Measurements from ENCODE around the gene SBSN.
"Not testable (repeated sequence)": the region's sequence is repeated elsewhere in the genome, so short reads cannot be mapped to it uniquely, and the experiment has no call there.

SBSN gene

DNA sequence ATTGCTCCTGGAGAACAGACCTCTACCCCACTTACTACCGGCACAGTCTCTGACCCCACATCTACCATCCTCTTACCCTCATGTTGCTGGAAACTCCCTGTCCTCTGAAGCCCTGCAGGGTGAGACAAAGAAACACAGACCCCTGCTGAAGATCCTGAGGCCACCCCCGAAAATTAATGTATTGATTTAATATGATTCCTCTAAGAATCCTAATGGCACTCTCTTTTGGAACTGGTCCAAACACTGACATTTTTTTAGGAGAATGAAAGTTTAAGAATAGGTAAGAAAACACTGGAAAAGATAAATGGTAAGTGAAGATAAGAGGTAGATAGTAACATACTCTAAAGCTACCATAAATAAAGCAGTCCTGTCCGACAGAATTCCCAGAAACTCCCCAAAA, 20.0 kb downstream of the SBSN start:
- no peak for DNase-seq (ENCODE audit: low spot score)

- DNase-seq (ENCODE audit: low spot score), result no peak
Measured at GRCh38 chr19:35507561-35507960, 20.6 kb downstream of the SBSN start.

GRCh38 chr19:35506011-35506410, 22.1 kb downstream of the SBSN start:
- DNase-seq (ENCODE audit: low spot score), result no peak

GRCh38 chr19:35502751-35503150, 25.4 kb downstream of the SBSN start:
- no peak for DNase-seq (ENCODE audit: low spot score)

GRCh38 chr19:35501684-35502083, 26.4 kb downstream of the SBSN start:
- no peak for DNase-seq (ENCODE audit: low spot score)

GRCh38 chr19:35500611-35501010, 27.5 kb downstream of the SBSN start:
- DNase-seq (ENCODE audit: low spot score), result no peak

DNA sequence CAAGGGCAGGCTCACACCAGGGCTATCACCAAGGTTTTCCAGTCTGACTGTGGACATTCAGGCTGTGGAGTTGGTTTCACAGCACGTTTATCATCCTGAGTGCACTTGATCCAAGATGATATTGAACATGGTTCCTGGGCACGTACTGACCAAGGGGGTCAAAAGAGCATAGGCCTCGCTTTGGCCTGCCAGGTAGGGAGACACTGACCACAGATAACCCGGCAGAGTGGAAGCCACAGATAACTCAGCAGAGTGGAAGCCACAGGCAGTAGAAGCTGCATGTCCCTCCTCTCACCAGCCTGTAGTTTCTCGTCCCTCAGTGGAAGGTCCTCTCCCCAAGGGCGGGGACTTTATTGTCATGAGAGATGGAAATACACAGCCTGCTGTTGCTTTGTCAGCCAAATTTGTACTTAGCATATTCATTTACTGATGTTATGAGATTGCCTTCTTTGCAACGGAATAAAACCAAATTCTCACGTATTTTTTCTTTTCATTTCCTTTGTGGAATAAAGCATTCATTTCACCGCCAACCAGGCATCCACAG, 29.1 kb downstream of the SBSN start:
- no peak for DNase-seq (ENCODE audit: low spot score)

- DNase-seq (ENCODE audit: low spot score), result no peak
Measured at GRCh38 chr19:35498220-35498619, 29.9 kb downstream of the SBSN start.

- DNase-seq (ENCODE audit: low spot score), result no peak
Measured at GRCh38 chr19:35497406-35497805, 30.7 kb downstream of the SBSN start.

DNA sequence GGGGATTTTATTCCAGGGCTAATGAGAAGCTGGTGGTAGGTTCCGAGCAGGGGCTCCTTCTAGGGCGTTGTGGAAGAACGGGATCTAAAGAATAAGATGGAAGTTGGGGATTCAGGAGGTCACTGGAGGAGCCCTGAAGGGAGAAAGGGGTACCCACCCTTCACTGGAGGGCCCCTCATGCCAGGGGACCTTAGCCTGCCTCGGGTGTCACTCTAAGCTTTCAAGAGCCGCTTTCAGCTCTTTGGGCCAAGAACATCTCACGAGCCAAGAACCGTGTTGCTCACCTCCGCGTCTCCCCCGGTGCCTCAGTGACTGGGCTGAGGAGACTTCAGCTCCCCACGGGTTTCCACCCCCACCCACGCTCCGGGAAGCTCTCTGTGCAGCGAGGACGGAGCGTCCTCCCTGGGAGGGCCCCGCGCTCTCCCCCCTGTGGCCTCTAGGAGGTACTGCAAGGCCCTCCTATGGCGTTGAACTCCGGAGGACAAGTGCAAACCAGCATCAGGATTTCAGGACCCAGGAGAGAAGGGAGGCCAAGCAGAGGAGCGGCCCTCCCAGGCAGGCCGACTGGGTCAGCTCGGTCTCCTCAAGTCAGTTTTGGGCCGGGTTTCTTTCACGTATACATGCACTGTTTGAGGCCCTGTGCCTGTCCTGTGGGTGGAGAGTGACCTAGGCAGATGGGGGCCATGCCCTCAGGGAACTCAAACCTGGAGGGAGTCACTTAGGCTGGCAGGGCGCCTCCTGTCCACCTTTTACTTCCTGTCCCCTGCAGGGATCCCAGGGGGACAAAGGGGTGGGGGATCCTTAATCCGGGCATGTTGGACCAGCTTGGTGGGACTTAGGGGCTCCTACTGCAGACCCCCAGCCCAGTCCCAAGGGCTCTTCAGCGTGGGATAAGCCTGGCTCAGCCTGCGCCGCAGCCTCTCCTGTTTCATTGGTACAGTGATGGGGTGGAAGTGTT, 32.7 kb downstream of the SBSN start:
- peak; percentile 92 for DNase-seq (ENCODE audit: low spot score)

DNA sequence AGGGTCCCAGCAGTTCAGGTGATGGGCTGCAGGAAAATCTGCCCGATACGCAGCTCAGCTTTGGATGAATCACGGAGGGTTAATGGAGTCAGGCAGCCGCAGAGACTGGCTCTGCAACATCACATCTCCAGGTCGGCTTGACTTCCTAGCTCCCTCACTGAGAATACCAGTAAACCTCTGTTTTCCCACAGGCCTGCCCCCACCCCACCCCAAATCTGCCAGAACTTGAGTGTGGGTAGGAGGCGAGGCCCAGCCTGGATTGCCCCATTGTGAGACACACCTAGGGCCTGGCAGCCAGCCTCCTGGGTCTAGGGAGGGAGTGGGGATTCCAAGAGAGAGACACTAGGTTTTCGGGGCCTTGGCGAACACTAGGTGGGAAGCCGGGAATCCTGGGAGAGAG, 34.1 kb downstream of the SBSN start:
- no peak for DNase-seq (ENCODE audit: low spot score)

GRCh38 chr19:35491836-35492360, 36.2 kb downstream of the SBSN start:
- no peak for DNase-seq (ENCODE audit: low spot score)

- DNase-seq (ENCODE audit: low spot score), result no peak
Measured at GRCh38 chr19:35490364-35490763, 37.7 kb downstream of the SBSN start, which contains the start of gene KRTDAP. Gene KRTDAP, minus strand, starts transcription at chr19:35490464. Its CDS starts 22 bp downstream, at chr19:35490442.

DNA sequence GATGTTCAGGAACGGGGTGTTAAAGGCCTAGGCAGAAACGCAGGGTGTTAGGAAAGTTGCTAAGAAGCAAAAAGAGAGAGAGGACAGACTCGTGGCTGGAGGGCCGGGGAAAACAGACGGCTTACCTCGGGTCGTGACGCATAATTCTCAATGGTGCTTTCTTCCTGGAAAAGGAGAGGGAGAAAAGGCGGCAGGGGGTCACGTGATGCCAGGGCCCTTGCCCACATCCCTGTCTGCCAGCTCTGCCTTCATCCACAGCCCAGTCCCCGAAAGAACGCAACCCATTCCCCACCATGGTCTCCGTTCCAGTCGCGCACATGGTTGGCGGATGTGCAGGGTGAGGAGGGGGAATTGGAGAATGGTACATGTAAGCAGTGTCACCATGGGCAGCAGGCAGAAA, 39.4 kb downstream of the SBSN start:
- no peak for DNase-seq (ENCODE audit: low spot score)

DNA sequence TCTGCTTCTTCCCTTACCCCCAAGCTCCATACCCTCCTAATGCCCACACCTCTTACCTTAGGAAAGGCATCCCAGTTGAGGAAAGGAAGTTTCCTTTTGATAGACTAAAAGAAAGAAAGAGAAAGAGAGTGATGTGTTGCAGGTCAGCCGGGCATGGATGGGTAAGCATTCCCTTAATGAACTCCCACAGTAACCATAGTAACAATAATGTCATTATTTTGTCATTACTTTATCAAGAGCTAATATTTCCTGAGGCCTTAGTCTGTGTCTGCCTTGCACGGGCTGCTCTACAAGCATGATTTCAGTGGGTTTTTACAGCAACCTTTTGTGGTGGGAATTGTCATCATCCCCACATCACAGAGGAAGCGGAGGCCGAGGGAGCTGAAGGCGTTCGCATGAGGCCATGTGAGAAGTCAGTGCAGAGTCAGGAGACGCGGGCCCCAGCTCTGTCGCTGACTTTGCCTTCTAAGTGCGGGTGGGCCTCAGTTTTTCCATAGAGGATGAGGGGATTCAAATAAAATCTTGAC, 40.4 kb downstream of the SBSN start:
- no peak for DNase-seq (ENCODE audit: low spot score)

DNA sequence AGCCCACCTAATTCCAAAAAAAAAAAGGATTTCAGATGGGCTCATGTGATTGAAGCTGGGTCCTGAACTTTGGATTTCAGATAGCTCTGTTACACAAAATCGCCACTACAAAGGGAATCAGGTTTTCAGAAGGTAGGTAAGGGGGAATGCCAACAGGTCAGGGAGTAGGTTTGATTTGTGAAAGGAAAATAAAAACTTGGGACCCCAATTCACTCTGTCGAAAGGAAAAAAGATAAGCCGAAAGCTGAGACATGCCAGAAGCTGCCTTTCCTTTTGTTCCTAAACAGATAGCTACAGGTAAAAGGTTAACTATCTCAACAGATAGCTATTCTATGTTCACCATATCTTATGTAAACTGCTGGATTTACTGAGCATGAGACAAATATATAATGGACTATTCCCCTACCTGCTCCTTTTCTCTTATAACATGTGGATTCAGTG, 41.8 kb downstream of the SBSN start:
- DNase-seq (ENCODE audit: low spot score), result no peak

- no peak for DNase-seq (ENCODE audit: low spot score)
Measured at GRCh38 chr19:35484252-35485036, 43.7 kb downstream of the SBSN start.

DNA sequence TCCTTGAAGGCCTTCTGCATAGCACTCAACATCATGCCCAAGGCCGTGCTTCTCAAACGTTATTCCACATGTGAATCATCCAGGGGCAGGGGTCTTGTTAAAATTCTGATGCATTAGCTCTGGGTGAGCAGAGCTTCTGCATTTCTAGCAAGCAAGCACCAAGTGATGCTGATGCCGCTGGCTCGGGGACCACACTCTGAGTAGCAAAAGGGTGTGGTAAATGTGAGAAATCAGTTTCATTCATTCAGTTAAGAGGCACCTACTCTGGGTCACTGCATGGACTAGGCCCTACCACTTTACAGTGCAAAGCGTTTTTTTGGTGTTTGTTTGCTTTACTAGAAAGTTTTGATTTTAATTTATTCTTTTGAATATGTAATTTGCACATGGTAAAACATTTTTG, 45.0 kb downstream of the SBSN start:
- no peak for DNase-seq (ENCODE audit: low spot score)

DNA sequence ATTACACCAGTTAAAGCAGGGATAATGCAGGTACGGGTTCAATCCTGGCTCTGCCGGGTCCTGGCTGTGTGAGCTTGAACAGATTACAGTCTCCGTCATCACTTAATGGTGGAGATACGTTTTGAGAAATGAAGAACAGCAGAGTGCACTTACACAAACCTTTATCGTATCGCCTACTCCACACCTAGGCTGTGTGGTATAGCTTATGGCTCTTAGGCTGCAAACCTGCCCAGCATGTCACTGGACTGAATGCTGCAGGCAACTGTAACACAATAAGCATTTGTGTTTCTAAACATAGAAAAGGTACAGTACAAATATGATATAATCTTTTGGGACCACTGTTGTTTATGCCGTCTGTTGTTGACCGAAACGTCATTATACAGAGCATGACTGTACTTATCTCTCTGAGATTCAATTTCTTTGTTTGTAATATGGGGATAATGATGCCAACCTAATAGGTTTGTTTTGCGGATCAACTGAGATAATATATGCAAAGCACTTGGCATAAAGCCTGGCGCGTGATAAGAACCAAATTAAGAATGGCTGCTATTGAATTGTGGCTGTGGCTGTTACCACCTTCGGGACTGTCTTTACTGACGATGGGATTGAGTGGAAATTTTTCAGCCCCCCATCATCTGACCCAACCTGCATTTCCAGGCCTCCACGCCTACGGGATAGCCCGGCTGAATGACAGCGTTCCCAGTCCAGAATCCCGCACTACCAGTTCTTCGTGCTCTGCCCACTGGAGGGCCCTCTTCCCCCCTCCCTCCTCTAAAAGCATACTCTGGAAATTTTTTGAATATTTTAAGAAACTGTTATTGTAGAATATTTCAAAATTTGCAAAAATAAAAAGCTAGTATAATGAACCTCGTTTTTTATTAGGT, 49.1 kb downstream of the SBSN start:
- DNase-seq (ENCODE audit: low spot score), result no peak

- DNase-seq (ENCODE audit: low spot score), result peak; percentile 65
Measured at GRCh38 chr19:35476149-35476548, 52.0 kb downstream of the SBSN start.

DNA sequence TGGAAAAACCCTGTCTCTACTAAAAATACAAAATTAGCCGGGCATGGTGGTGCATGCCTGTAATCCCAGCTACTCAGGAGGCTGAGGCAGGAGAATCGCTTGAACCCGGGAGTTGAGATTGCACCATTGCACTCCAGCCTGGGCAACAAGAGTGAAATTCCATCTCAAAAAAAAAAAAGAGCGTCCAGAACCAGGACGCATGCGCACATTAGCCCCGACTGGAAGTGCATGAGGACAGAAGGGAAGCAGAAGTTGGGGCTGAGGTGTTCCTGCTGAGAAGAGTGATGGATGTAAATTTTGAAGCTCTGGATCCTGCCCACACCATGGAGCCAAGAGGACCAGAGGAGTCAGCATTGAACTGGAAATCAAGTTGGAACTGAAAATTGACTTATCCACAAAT, 53.5 kb downstream of the SBSN start:
- not testable (repeated sequence) for DNase-seq (ENCODE audit: low spot score)
